GM19043 (cell line): Measurements from ENCODE around the gene CRYAB.

Experiments used
- ATAC-seq: cut with Tn5 transposase; IDR thresholded peaks from one replicate; pipeline ENCODE4 v1.9.1; 2021; ENCODE audit warnings: low read depth; ENCODE audit not compliant: unreplicated experiment

Gene CRYAB, protein sequence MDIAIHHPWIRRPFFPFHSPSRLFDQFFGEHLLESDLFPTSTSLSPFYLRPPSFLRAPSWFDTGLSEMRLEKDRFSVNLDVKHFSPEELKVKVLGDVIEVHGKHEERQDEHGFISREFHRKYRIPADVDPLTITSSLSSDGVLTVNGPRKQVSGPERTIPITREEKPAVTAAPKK

DNA sequence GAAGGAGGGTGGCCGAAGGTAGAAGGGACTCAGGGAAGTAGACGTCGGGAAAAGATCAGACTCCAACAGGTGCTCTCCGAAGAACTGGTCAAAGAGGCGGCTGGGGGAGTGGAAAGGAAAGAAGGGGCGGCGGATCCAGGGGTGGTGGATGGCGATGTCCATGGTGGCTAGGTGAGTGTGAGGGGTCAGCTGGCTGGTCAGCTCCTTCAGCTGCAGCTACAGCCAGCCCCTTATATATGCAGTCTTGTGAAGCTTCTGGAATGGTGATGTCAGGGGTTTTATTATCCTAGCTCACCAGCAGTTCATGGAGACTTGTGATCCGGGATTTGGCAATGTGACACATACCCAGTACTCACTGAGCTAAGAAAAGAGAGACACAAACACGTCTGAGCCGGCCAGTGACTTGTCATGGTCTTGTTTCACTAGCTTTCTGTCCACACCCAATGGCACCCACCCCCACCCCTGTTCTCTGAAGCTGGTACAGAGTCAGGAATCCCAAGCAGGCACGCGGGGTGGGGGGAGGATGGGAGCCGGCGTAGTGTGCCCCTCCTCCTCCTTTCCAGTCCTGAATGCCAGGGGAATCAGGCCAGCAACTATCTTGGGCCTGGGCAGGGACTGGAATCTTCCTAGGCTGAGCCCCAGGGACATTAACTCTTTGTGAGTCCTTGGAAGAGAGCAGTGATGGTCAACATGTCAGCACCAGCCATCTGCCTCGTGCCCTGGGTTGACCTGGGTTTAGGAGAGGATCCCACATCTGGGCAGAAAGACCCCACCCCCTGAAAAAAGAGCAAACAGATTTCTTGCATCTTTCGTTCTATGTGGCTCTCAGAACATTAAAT lies at the start of gene CRYAB:
CRYAB (minus strand) TSS at position 208 of the 839 bp plus-strand sequence; CDS start at position 162, 46 bp downstream.
- ATAC-seq, result no peak

DNA sequence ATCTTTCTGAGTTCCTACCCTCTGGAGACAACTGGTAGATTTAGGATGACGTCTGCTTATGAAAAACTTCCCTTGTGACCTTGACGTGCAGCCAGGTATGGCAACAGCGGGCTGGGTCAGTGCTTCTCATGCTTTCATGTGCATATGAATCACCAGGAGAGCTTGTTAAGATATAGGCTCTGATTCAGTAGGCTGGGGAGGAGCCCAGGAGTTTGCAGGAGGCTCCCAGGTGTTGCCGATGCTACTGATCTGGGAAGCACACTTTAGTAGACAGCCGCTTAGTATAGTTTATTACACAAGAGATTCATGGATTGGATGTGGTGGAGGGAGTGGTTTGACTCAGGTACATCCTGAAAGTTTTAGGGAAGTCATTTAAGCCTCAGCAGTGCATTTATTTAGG lies 49.3 kb upstream of the CRYAB start:
- no peak for ATAC-seq

DNA sequence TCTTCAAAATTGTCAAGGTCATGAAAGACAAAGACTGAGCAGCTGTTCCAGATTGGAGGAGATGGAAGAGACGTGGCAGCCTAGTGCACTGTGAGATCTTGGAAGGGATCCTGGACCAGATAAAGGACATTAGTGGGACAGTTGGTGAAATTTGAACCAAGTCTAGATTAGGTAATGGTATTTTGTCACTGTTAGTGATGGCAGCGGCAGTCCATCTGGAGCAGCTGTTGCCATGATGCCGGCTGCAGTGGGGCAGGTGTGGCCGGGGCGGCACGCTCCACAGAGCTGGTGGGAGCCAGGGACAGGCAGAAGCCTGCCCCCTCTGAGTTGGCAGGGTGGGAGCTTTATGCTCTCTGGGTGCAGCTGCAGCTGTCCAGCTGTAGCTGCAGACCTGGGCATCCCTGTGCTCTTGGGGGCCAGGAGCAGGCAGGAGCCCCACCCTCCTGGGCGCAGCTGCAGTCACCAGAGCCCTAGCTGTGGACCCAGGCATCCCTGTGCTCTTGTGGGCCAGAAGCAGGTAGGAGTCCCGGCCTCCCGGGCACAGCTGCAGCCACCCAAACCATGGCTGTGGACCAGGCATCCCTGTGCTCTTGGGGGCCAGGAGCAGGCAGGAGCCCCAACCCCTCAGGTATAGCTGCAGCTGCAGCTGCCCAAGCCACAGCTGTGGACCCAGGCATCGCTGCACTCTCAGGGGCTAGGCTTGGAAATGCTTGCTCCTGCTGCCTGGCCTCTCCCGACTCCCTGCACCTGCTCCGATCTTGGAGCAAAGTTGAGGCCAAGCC lies 46.3 kb upstream of the CRYAB start:
- ATAC-seq, result no peak

DNA sequence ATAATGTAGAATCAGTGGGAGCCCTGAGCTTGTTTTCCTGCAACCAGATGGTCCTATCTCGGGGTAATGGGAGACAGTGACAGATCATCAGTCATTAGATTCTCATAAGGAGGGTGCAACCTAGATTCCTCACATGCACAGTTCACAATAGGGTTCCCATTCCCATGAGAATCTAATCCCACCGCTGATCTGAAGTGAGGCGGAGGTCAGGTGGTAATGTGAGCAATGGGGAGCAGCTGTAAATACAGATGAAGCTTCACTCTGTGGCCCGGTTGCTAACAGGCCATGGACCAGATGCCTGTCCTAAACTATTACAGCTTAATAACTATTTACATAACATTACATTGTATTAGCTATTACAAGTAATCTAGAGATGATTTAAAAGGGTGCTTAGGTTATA lies 42.6 kb upstream of the CRYAB start:
- no peak for ATAC-seq

DNA sequence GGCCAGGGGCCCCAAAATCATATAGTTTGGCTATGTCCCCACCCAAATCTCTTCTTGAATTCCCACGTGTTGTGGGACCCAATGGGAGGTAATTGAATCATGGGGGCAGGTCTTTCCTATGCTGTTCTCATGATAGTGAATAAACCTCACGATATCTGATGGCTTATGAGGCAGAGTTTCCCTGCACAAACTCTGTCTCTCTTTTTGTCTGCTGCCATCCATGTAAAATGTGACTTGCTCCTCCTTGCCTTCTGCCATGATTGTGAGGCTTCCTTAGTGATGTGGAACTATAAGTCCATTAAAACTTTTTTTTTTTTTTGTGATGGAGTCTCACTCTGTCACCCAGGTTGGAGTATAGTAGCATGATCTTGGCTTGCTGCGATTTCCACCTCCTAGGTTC lies 40.0 kb upstream of the CRYAB start:
- no peak for ATAC-seq

DNA sequence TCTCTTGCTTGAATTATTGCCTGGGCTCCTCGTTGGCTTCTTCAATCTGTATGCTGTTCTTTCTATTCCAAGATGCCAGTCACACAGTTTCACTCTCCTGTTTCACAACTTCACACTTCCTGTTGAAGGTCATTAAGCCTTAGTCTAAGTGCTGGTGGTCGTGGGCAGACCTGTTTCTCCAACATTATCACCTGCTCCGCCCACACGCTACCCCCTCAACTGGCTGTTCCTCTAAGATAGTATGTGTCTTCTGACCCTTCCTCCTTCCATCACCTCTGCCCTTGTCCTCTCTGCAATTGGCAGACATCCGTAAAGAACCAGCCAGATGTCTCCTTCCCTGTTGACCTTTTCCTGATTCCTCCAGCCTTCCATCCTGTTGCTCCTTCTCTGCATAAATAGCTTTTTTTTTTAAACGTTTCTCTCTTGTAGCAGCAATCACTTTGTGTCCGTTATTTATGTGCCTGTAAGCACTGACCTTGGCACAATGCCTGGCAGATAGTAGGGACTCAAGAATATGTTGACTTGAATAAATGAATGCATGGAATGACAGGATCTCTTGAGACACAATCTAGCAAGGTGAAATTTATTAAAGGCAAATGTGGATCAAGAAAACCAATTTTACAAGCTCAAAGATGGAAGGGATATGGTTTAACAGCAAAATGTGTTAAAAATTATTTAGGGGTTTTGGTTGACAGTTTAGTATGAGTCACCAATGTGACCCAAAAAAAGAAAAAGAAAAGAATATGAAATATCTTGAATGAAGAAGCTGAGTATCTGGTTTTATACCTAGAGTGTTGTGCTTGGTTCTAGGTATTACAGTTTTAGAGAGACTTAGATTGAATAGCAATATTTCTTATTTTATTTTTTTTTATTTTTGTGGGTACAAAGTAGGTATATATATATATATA lies 38.2 kb upstream of the CRYAB start:
- no peak for ATAC-seq

DNA sequence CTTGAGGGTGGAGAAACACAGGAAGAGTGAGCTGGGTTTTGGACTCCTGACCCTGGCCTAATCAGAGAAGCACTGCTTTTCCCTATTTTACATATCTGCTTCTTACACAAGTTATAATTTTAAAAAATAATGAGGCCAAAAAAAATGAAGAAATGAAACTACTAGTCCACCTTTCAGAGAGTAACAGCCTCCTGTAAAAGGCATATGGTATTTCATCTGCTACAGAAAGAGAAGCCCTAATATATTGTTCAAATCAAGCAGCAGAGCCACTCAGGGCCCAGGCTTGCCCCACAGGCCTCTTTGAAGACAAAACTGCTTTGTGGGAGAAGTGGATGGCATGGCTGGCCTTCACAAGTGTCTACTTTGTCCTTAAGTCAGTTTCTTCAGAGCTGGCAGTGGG lies 35.6 kb upstream of the CRYAB start:
- peak; percentile 57 for ATAC-seq

DNA sequence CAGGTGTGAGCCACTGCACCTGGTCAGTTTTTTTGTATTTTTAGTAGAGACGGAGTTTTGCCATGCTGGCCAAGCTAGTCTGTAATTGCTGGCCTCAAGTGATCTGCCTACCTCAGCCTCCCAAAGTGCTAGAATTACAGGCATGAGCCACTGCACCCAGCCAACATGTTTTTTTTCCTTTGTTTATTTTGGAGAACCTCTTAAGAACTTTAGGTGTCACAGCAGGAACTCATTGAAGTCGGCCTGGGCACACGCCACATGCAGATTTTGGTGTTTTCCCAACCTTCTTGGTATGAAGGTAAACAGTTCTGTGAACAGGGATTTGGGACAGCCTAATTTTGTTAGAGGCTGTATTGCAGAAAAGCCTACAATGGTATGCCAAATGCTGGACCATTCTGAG lies 34.9 kb upstream of the CRYAB start:
- no peak for ATAC-seq

DNA sequence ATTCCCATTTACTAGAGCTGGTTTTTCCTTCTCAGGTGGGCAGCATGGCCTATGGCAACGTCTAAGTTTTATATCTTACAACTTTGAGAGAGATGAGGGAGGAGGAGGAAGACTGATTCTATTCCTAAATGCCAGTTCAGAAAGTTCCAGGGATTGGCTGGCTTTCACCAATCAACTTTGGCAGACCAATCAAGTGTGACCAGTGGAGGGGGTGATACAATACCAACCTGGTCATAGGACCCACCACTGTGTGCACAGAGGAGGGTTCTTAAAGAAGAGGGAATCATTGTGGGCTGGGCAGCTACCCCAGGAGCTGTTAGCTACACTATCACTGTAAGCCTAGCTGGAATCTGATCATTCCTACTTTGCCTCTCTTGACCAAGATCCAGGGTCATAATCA lies 33.6 kb upstream of the CRYAB start:
- no peak for ATAC-seq

DNA sequence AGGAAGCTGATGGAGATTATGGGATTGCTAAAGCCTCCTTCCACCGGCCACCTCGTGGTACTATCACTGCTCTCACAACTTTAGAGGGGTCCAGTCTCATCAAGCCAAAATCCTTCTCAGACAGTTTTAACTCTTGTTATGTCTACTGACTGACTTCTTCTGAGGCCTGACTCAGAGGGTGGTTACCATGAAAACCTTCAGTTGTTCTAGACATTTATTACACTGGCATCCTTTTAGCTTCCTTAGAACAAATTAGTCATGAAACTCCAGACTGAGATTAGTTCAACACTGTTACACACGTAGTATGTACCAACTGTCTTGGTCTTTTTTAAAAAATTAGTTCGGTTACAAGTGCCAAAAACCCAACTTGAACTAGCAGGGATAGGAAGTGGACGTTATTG lies 33.1 kb upstream of the CRYAB start:
- ATAC-seq, result no peak

DNA sequence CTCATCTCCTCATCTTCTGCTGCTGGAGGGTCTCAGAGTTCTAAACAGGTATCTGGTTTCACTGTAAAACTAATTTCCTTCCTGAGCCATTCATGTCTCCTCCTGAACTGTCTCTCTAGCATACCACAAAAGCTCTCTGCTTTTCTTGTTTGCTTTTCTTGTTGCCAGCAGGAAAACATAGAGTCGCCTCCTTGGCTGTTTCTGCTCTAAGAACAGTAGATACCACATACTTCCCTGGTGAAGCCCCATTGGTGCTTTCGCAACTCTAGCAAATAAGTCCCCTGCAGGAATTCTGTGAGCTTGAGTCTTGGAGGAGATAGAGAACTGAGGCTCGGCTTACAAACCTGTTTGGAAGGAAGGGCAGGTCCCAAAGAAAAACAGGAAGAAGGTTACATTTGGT lies 32.6 kb upstream of the CRYAB start:
- no peak for ATAC-seq

DNA sequence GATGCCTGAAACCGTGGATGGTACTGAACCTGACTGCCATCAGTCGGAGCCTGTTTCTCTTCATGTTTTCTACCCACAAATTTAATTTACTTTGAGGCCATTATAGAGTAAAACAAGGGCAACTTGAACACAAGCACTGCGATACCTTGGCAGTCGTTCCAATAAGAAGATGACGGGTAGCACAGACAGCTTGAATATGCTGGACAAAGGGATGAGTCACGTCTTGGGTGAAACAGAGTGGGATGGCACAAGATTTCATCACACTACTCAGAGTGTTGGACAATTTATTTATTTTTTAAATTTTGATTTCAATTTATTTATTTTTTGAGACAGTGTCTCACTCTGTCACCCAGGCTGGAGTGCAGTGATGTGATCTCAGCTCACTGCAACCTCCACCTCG lies 31.3 kb upstream of the CRYAB start:
- ATAC-seq, result no peak

DNA sequence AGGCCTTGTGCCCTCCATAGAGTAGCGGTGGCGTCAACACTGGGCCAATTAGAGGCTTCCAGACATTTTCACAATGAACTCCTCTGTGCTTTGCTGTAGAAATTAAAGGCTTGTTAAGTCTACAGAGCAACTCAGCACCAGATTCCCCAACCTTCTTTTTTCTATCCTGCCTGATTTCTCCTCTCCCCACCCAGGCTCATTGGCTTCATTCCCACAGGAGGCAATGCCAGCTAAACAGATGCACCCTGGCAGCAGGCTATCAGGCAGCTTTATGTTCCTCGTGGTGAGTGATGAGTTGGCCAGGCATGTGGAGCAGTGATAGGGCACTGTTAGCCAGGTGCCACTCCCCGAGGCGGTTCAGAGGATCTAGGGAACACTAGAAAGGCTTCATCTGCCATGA lies 30.4 kb upstream of the CRYAB start:
- no peak for ATAC-seq

DNA sequence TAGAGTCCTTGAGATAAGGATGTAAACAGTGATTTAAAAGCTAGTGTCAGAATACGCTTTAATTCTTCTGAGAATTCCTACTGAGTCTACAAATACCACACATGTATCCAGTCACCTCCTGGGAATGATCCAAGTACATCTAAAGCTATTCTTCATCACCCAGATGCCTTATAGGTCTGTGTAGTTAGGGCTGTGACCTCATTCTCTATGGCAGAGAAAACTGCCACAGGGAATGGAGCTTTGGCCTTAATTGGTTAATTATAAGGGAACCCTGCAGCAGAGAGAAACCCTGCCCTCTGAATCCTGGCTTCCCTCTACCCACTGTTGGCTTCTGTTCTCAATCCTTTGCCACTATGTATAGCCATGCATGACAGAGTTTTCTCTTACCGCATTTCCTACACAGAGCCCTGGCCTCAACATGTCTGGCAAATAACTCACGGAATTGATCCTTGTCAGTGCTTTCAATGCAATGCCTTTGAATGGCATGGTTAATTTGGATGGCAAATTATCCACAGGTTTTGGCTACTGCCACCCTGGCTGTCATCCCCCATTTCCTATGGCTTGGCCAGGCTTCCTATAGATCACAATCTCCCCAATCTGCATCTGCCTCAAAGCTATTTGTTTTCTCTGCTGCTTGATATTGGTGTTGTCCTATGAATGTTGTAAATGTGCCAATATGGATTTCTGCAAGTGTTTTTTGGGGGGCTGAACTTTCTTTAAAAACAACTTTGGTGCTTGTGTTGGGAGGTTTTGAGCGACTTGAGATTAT lies 28.4 kb upstream of the CRYAB start:
- no peak for ATAC-seq

DNA sequence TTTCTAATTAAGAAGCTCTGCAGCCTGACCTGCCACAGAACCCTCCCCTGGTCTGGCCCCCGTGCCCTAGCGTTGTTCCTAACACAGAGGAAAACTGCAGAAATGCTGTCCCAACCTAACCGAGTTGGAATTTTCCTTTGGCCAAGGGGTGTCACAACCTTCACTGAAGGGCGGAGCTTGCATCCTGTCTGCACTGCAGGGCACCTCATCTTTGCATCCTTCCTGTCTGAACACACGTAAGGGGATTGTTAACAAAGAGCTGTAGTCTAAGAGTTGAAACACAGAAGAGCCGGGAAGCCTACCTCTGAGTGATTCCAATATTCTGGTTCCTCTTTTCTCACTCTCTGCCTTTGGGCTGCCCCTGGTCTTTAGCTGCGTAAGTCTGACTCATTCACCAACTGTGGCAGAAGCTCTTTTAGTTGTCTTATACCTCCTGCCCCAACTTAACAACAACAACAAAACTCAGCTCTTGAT lies 27.2 kb upstream of the CRYAB start:
- ATAC-seq, result peak; percentile 89

DNA sequence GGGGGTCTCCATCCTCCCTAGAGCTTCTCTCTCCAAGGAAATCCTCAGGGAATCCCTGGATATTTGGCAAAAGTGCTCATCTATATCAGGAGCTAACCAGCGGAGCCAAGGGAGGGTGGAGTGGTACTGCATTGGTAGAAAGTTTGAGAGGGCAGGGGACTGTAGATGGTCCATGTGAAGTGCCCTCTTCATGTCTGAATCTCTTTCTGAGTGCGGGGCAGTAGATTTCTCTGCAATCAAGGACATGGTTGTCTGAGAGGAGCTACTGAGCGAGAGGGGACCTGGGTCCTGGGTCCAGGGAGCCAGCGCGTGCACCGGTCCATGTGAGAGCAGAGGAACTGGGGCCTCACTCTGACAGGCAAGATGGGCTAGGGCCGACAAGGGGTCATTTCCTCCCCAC lies 26.3 kb upstream of the CRYAB start:
- no peak for ATAC-seq

DNA sequence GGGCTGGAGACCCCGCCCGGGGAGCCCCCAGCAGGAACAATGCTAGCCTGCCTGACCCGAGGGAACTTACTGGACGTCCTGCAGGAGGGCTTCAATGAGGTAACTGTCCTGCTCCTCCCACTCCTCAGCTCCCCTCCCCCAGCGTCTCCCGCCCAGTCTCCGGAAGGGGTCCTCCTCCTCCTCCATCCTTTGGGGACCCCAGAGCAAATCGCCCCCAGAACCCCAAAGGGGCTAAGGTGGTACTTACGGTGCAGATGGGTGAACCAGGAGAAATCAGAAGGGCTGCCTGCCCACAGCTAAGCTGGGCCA lies 25.8 kb upstream of the CRYAB start:
- no peak for ATAC-seq

DNA sequence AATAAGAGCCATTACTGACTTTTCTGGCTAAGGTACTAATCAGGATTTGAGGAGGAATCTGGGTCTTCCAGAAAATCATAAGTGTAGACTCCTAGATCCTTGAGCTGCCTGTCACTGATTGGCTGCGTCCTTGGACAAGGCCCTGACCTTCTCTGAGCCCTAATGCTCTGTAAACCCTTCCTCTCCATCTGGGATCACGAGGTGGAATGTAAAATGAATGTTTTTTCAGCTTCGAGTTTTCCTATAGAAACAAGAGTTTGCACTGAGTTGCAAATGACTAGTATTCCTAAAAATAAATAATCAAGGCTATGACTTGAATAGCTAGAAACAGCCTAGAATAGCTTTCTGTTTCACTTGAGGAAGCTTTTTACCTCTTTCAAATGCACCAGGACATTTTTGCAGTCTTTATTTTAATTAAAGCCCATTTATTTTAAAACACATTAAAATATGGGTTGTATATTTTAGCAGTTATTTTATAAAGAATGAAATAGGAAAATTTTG lies 24.5 kb upstream of the CRYAB start:
- ATAC-seq, result no peak

DNA sequence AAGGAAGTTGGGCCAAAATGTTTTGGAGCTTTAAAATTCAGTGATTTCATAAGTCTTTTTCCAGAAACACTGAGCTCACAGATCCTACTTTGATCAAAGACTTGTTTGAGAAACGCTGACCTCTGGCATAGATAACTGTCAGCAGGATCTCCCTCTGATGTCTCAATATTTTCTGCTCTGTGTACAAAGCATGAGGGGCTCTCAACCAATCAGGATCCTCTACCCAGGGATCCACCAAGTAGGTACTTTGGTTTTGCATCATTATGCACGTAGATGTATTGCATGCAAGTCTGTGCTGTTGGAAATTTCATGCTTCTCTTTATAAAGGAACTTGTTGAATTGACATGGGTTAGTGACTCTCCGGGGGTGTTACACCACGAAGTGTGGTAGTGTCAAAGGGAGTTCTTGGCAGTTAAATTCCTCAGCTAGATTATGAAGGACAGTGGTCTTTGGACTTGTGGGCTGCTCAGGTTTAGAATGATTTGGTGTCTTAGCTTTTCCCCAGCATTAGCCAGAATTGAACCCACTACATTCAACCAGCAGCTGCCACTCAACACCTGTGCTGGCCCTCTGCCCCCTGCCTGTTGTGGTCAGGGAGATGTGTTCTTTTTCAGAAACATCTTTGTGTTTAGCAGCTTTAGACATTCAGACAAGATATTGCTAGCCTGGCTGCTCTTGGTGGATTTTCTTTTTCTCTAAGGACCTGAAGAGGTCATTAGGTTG lies 23.9 kb upstream of the CRYAB start:
- no peak for ATAC-seq
